Osteocyte (in vitro differentiated cells): Measurements from ENCODE around the gene CASZ1. TPM values are rescaled to one million over a fixed set of nuclear protein-coding genes. Genes with fewer than 3 reads are reported as not detected.

Experiments used
- DNase-seq: peaks from one replicate; pipeline ENCODE4 v3.0.0; 2021; ENCODE audit warnings: mixed read lengths; ENCODE audit not compliant: unreplicated experiment; ENCODE audit errors: extremely low spot score
- H3K27ac Mint-ChIP-seq: one replicate; pipeline ENCODE4 v1.8.0; 2021; ENCODE audit warnings: mild to moderate bottlenecking, mixed read lengths; ENCODE audit not compliant: unreplicated experiment
- H3K27me3 Mint-ChIP-seq: one replicate; pipeline ENCODE4 v1.8.0; 2021; ENCODE audit warnings: mixed read lengths; ENCODE audit not compliant: unreplicated experiment
- H3K36me3 Mint-ChIP-seq: one replicate; pipeline ENCODE4 v1.8.0; 2021; ENCODE audit warnings: mixed read lengths; ENCODE audit not compliant: unreplicated experiment
- H3K4me1 Mint-ChIP-seq: one replicate; pipeline ENCODE4 v1.8.0; 2021; ENCODE audit warnings: mixed read lengths; ENCODE audit not compliant: unreplicated experiment
- H3K4me3 Mint-ChIP-seq: one replicate; pipeline ENCODE4 v1.8.0; 2021; ENCODE audit warnings: mild to moderate bottlenecking, moderate library complexity, mixed read lengths; ENCODE audit not compliant: unreplicated experiment
- H3K9me3 Mint-ChIP-seq: one replicate; pipeline ENCODE4 v1.8.0; 2021; ENCODE audit warnings: mixed read lengths; ENCODE audit not compliant: unreplicated experiment
- total RNA-seq: library from RNA; stranded (reverse); gene quantifications from 2 replicates; pipeline ENCODE4 v1.2.1, GENCODE V29; 2021
- TF ChIP-seq, protein P1 (sequence below): fragments of 200-600 bp; sonication (generic); IDR thresholded peaks from 2 replicates; pipeline ENCODE4 v1.5.0; 2021; ENCODE audit warnings: antibody characterized with exemption, mild to moderate bottlenecking, moderate library complexity

The CASZ1 gene
- total RNA-seq, 1 donor from 2014 or later: 1.2 TPM

GRCh38 chr1:10626131-10626731 is 170.2 kb downstream of the CASZ1 start:
- Mint-ChIP-seq H3K36me3 (peaks cover 18% of the 10 kb centered on the region), H3K27ac (no peak overlapping the region), H3K4me3 (no peak overlapping the region), H3K27me3 (no peaks in the 10 kb centered on the region), H3K4me1 (peaks cover 24% of the 10 kb centered on the region), H3K9me3 (no peaks in the 10 kb centered on the region)
- TF ChIP-seq, protein P1, sequence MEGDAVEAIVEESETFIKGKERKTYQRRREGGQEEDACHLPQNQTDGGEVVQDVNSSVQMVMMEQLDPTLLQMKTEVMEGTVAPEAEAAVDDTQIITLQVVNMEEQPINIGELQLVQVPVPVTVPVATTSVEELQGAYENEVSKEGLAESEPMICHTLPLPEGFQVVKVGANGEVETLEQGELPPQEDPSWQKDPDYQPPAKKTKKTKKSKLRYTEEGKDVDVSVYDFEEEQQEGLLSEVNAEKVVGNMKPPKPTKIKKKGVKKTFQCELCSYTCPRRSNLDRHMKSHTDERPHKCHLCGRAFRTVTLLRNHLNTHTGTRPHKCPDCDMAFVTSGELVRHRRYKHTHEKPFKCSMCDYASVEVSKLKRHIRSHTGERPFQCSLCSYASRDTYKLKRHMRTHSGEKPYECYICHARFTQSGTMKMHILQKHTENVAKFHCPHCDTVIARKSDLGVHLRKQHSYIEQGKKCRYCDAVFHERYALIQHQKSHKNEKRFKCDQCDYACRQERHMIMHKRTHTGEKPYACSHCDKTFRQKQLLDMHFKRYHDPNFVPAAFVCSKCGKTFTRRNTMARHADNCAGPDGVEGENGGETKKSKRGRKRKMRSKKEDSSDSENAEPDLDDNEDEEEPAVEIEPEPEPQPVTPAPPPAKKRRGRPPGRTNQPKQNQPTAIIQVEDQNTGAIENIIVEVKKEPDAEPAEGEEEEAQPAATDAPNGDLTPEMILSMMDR: no peak
- DNase-seq: no peak

DNA sequence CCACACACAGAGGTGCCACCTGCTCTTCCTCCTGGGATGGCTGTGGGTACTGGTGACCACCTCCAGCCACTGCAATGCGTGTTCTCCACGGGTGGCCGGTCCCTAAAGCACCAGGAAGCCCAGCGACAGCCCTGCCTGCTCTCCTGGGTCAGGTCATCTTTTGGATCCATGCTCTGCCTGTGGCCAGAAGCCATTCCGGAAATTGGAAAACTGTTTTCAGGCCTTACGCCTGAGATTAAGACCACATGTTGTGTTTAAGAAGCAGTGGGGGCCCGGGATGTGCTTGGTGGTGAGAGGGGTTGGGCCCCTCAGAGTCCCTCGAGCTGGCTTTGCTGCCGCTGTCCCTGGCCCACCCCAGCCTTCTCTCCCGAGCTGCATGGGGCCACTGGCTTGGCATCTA is 170.9 kb downstream of the CASZ1 start:
- H3K36me3 Mint-ChIP-seq: peaks cover 18% of the 10 kb centered on the region
- H3K27me3 Mint-ChIP-seq: no peaks in the 10 kb centered on the region
- H3K9me3 Mint-ChIP-seq: no peaks in the 10 kb centered on the region
- H3K27ac Mint-ChIP-seq: no peak overlapping the region
- H3K4me1 Mint-ChIP-seq: peaks cover 20% of the 10 kb centered on the region
- H3K4me3 Mint-ChIP-seq: no peak overlapping the region
- no peak for DNase-seq
- TF ChIP-seq, protein P1: no peak

DNA sequence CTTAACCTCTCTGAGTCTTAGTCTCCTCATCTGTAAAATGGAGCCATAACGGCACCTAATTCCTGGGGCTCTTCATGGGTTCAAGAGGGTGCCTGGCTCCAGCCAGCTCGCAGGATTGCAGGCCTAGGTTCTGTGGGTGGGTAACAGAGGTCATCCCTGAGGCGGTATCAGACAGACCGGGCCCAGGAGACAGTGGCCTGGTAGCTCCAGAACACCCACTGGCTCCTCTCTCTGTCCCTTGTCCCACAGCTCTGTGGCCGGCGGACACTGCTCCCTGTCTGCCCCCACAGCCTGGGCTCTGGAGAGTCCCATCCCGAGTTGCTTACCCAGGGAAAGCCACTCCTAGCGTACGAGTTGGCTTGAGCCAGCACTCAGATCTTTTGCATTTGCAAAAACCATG is 171.4 kb downstream of the CASZ1 start:
- TF ChIP-seq, protein P1: no peak
- no peak overlapping the region for H3K27ac Mint-ChIP-seq
- H3K4me1 Mint-ChIP-seq: peaks cover 17% of the 10 kb centered on the region
- no peak for DNase-seq
- H3K27me3 Mint-ChIP-seq: no peaks in the 10 kb centered on the region
- no peak overlapping the region for H3K4me3 Mint-ChIP-seq
- peaks cover 18% of the 10 kb centered on the region for H3K36me3 Mint-ChIP-seq
- no peaks in the 10 kb centered on the region for H3K9me3 Mint-ChIP-seq

DNA sequence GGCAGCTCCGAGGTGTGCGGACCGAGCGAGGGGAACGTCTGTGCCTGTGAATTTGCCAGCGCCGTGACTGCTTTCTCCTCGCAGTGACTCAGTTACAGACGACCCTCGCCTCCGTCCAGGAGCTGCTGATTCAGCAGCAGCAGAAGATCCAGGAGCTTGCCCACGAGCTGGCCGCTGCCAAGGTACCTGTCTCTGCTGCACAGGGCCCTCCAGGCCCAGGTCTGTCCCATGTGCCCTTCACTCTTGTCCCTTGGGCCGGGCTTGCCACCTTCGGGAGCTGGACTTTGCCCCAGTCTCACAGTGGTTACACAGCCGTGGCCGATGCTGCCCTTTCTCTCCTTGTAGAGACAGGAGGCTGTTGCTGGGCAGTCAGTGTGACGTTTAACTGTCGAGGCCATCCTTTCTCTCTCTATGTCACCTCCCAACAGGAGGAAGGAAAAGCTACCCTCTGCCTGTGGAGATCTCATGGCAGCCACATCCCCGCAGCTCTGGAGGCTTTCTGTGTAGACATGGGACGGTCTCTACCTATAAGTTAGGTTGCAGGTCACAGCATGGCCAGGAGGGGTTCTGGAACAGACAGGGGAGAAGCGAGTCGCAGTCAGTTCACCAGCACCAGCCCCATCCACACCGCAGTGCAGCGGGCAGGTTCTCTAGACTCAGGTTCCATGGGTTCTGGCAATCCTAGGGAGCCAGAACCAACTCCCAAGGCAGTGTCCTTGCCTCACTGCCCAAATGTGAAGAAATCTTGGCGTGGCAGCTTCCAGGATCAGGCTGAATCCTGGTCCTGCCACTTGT is 172.0 kb downstream of the CASZ1 start:
- Mint-ChIP-seq H3K27me3 (no peaks in the 10 kb centered on the region), H3K4me1 (peaks cover 17% of the 10 kb centered on the region), H3K36me3 (peaks cover 16% of the 10 kb centered on the region), H3K9me3 (no peaks in the 10 kb centered on the region), H3K4me3 (no peak overlapping the region), H3K27ac (no peak overlapping the region)
- TF ChIP-seq, protein P1: no peak
- no peak for DNase-seq

DNA sequence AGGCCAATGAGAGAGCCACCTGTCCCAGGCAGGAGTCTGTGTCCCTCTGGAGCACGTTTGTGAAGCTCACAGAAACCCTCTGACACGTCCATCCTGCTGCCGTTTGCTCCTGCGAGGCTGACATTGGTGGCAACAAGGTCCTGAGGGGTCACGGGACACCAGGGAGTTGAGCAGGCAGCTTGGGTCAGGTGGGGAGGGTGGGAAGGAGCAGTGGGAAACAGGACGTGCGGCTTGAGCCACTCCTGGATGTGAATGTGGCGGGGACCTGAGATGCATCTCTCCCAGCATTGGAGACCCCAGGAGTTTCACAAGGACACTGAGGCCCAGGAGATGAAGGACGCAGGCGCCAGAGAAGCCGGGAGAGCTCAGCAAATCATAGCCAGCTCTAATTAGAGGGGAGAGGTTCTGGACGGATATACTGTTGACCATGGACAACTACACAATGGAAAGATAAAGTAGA is 172.7 kb downstream of the CASZ1 start:
- H3K9me3 Mint-ChIP-seq: no peaks in the 10 kb centered on the region
- no peak for DNase-seq
- no peaks in the 10 kb centered on the region for H3K27me3 Mint-ChIP-seq
- no peak overlapping the region for H3K4me3 Mint-ChIP-seq
- TF ChIP-seq, protein P1: no peak
- H3K36me3 Mint-ChIP-seq: peaks cover 14% of the 10 kb centered on the region
- H3K4me1 Mint-ChIP-seq: peaks cover 14% of the 10 kb centered on the region
- H3K27ac Mint-ChIP-seq: no peak overlapping the region
